NCI-H226 (cell line): ENCODE data around the gene FADD.

Experiments used
- DNase-seq: peaks from one replicate; pipeline ENCODE4 v3.0.0-alpha.2; 2015

FADD gene

GRCh38 chr11:70233962-70234361 lies 30.9 kb downstream of the FADD start:
- DNase-seq = no peak

- DNase-seq = no peak
Measured at GRCh38 chr11:70240337-70240736, 37.2 kb downstream of the FADD start.

GRCh38 chr11:70241709-70242108 lies 38.6 kb downstream of the FADD start:
- no peak for DNase-seq

GRCh38 chr11:70242885-70243284 lies 39.8 kb downstream of the FADD start:
- DNase-seq = no peak

- peak; percentile 86 for DNase-seq
Measured at GRCh38 chr11:70243912-70244652, 41.0 kb downstream of the FADD start.

GRCh38 chr11:70244698-70245097 lies 41.6 kb downstream of the FADD start:
- DNase-seq = peak; percentile 95

GRCh38 chr11:70246196-70246595 lies 43.1 kb downstream of the FADD start:
- DNase-seq = peak; percentile 81

- no peak for DNase-seq
Measured at GRCh38 chr11:70247042-70247709, 44.1 kb downstream of the FADD start.

GRCh38 chr11:70247710-70248072 lies 44.6 kb downstream of the FADD start:
- DNase-seq = no peak

GRCh38 chr11:70250876-70251658 lies 48.0 kb downstream of the FADD start:
- DNase-seq = no peak

GRCh38 chr11:70251659-70252321 lies 48.7 kb downstream of the FADD start:
- DNase-seq = peak; percentile 62

GRCh38 chr11:70252844-70253243 lies 49.7 kb downstream of the FADD start:
- no peak for DNase-seq

GRCh38 chr11:70255477-70256116 lies 52.5 kb downstream of the FADD start:
- no peak for DNase-seq
